Natural killer cell (primary cell): ENCODE data around the gene CLUH. TPM values are rescaled to one million over a fixed set of nuclear protein-coding genes. Genes with fewer than 3 reads are reported as not detected.

ENCODE experiments used
- ATAC-seq, 3 donors: fragments of 150-1000 bp in 2 of 3; fragments of 200-7000 bp in 1 of 3; cut with Tn5 transposase; 1 replicate in 1 of 3; 2 replicates in 2 of 3; pipeline ENCODE4 v1.10.0; 2021; ENCODE audit warnings: mild to moderate bottlenecking in 2 of 3, moderate library complexity in 2 of 3
- DNase-seq, 2 donors: peaks; one replicate each; pipeline versions ENCODE4 v3.0.0 to v3.0.0-alpha.2; 2013 to 2021; ENCODE audit warnings: mixed read lengths in 1 of 2
- H3K27ac ChIP-seq: one replicate; pipeline ENCODE4 v1.5.1; 2013; ENCODE audit warnings: mild to moderate bottlenecking, low read length
- H3K27me3 ChIP-seq: one replicate; pipeline ENCODE4 v1.6.1; 2013; ENCODE audit warnings: low read length; ENCODE audit not compliant: control insufficient read depth, insufficient read depth
- H3K36me3 ChIP-seq: one replicate; pipeline ENCODE4 v1.6.1; 2013; ENCODE audit warnings: low read length; ENCODE audit not compliant: control insufficient read depth, insufficient read depth
- H3K4me1 ChIP-seq: one replicate; pipeline ENCODE4 v1.6.1; 2013; ENCODE audit warnings: low read length; ENCODE audit not compliant: control insufficient read depth, insufficient read depth
- H3K4me3 ChIP-seq: one replicate; pipeline ENCODE4 v1.5.1; 2013; ENCODE audit warnings: low read length
- H3K9me3 ChIP-seq: one replicate; pipeline ENCODE4 v1.6.1; 2013; ENCODE audit warnings: low read length; ENCODE audit not compliant: control insufficient read depth, insufficient read depth
- H3K27ac Mint-ChIP-seq, 2 donors: one replicate each; pipeline ENCODE4 v1.8.0; 2022; ENCODE audit warnings: mild to moderate bottlenecking in 2 of 2, mixed read lengths in 2 of 2, moderate library complexity in 1 of 2
- H3K27me3 Mint-ChIP-seq, 2 donors: one replicate each; pipeline ENCODE4 v1.8.0; 2022; ENCODE audit warnings: low read depth in 2 of 2, mixed read lengths in 2 of 2
- H3K36me3 Mint-ChIP-seq: one replicate; pipeline ENCODE4 v1.8.0; 2022; ENCODE audit warnings: mixed read lengths
- H3K4me1 Mint-ChIP-seq, 2 donors: one replicate each; pipeline ENCODE4 v1.8.0; 2022; ENCODE audit warnings: mixed read lengths in 2 of 2
- H3K4me3 Mint-ChIP-seq: one replicate; pipeline ENCODE4 v1.8.0; 2022; ENCODE audit warnings: mild to moderate bottlenecking, moderate library complexity, mixed read lengths
- H3K9me3 Mint-ChIP-seq, 2 donors: one replicate each; pipeline ENCODE4 v1.8.0; 2022; ENCODE audit warnings: mixed read lengths in 2 of 2
- CTCF ChIP-seq: fragments of 200-600 bp; IDR thresholded peaks from one replicate; pipeline ENCODE4 v1.8.0; 2022; ENCODE audit warnings: antibody characterized with exemption
- WGBS: methylation state at CpG from one replicate; pipeline ENCODE4 v1.1.7; 2013; ENCODE audit warnings: missing lambda C conversion rate; ENCODE audit not compliant: insufficient coverage; 5-methylcytosine and 5-hydroxymethylcytosine counted together
- intact Hi-C: fragments of 100-400 bp; cut with micrococcal nuclease; formaldehyde crosslinking; loops from one replicate; pipeline ENCODE4 v1.14.2; 2022
- total RNA-seq, 4 donors: library from RNA; stranded (reverse); fragments of 120-200 nt in 1 of 4; gene quantifications; one replicate each; pipeline versions ENCODE4 v1.2.3 to v1.2.4, GENCODE V29; 2013 to 2022

The CLUH gene
- total RNA-seq, 3 donors from 2014 or later (not counting 1 experiment from before 2014, with no cell fraction given), result 34.6 to 43.5 (median 42.1) TPM

GRCh38 chr17:2691069-2691871 is 20.3 kb downstream of the CLUH start:
- ATAC-seq (no peak), DNase-seq (peak in 1 of 2 donors; percentile 9)
- Mint-ChIP-seq H3K27ac (no peak overlapping the region), H3K36me3 (no peaks in the 10 kb centered on the region), H3K4me3 (no peak overlapping the region), H3K9me3 (no peaks in the 10 kb centered on the region), H3K27me3 (no peaks in the 10 kb centered on the region), H3K4me1 (peaks cover 4 to 24% of the 10 kb centered on the region in 2 donors)
- WGBS, result 97% methylated on average over 62 of the region's 62 CpGs
- Histone ChIP-seq H3K9me3 (no peaks in the 10 kb centered on the region), H3K4me1 (peaks cover 49% of the 10 kb centered on the region), H3K36me3 (peaks cover 22% of the 10 kb centered on the region), H3K27ac (no peak overlapping the region), H3K27me3 (no peaks in the 10 kb centered on the region), H3K4me3 (no peak overlapping the region)
- no peak for TF ChIP-seq CTCF
- intact Hi-C loops, result no loop called here

GRCh38 chr17:2690165-2691068 is 21.1 kb downstream of the CLUH start:
- H3K4me1 Mint-ChIP-seq, result peaks cover 4 to 24% of the 10 kb centered on the region in 2 donors
- intact Hi-C loops, result no loop called here
- WGBS, result 82% methylated on average over 55 of the region's 55 CpGs
- H3K4me3 Mint-ChIP-seq, result no peak overlapping the region
- Histone ChIP-seq H3K27me3 (no peaks in the 10 kb centered on the region), H3K4me1 (peaks cover 49% of the 10 kb centered on the region), H3K4me3 (peak overlapping the region; percentile 29), H3K27ac (peak overlapping the region; percentile 46), H3K9me3 (no peaks in the 10 kb centered on the region), H3K36me3 (peaks cover 18% of the 10 kb centered on the region)
- no peak overlapping the region for H3K27ac Mint-ChIP-seq
- no peaks in the 10 kb centered on the region for H3K36me3 Mint-ChIP-seq
- H3K9me3 Mint-ChIP-seq, result no peaks in the 10 kb centered on the region
- ATAC-seq, result no peak
- TF ChIP-seq CTCF, result no peak
- peak in 1 of 2 donors; percentile 12 for DNase-seq
- H3K27me3 Mint-ChIP-seq, result no peaks in the 10 kb centered on the region

- peak; percentile 4 to 64 for DNase-seq
- peak overlapping the region; percentile 16 to 58 for H3K27ac Mint-ChIP-seq
- peaks cover 4 to 17% of the 10 kb centered on the region in 2 donors for H3K4me1 Mint-ChIP-seq
Observed at GRCh38 chr17:2689411-2690164, 22.0 kb downstream of the CLUH start.

More at GRCh38 chr17:2689411-2690164, 22.0 kb downstream of the CLUH start:
- Histone ChIP-seq H3K9me3 (no peaks in the 10 kb centered on the region), H3K4me1 (peaks cover 45% of the 10 kb centered on the region), H3K4me3 (peak overlapping the region; percentile 29), H3K36me3 (peaks cover 13% of the 10 kb centered on the region), H3K27me3 (no peaks in the 10 kb centered on the region), H3K27ac (peak overlapping the region; percentile 46)
- intact Hi-C loops, result no loop called here
- Mint-ChIP-seq H3K4me3 (peak overlapping the region; percentile 68), H3K36me3 (no peaks in the 10 kb centered on the region), H3K9me3 (no peaks in the 10 kb centered on the region), H3K27me3 (no peaks in the 10 kb centered on the region)
- peak; percentile 27 to 57 (median 36) for ATAC-seq
- 54% methylated on average over 40 of the region's 40 CpGs for WGBS
- TF ChIP-seq CTCF, result no peak
